Measurements from ENCODE around the gene CACTIN.
"Not testable (repeated sequence)": the region's sequence is repeated elsewhere in the genome, so short reads cannot be mapped to it uniquely, and the experiment has no call there.

CACTIN gene

DNA sequence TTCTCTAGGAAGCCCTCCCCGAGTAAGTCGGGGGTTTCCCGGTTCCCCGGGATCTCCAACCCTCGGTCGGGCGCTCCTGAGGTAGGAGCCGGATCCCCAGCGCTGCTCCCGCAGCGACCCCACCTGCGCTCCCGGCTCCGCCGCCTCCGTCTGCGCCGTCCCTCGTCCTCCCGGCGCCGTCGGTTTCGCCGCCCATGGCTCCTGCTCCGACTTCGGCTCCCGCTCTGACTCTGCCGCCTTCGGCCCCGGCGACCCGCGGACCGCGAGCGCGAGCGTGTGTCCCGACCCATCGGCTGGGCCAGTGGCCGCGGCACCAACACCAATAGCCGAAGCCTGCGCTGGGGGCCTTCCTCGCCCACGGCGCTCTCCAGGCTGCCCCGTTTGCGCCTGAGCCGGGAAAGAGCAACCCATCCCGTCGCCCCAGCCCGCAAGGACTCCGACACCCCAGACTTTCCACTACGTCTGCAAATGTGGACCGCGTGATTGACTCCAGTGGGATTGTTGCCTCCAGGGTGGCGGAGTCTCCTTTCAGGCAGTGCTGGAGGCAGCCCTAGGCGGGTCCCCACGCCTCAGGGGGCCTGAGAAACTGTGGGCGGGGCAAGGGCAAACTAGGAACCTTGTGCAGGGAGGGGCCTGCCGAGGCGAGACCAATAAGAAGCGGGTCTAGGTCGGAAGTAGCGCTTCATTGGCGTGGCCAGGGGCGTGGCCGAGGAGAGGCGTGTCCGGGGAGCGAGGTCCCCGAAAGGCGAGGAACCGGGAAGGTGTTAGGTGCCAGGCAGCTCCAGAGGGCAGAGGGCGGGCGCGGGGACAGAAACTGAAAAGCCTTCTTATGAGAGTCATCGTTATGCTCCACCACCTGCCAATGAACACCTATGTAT lies at the start of gene CACTIN:
Gene CACTIN, minus strand, starts transcription at position 318 of the 878 bp plus-strand sequence. Its CDS starts 28 bp downstream, at position 290.
- DNase-seq (ENCODE audit: low spot score) = peak; percentile 98

DNA sequence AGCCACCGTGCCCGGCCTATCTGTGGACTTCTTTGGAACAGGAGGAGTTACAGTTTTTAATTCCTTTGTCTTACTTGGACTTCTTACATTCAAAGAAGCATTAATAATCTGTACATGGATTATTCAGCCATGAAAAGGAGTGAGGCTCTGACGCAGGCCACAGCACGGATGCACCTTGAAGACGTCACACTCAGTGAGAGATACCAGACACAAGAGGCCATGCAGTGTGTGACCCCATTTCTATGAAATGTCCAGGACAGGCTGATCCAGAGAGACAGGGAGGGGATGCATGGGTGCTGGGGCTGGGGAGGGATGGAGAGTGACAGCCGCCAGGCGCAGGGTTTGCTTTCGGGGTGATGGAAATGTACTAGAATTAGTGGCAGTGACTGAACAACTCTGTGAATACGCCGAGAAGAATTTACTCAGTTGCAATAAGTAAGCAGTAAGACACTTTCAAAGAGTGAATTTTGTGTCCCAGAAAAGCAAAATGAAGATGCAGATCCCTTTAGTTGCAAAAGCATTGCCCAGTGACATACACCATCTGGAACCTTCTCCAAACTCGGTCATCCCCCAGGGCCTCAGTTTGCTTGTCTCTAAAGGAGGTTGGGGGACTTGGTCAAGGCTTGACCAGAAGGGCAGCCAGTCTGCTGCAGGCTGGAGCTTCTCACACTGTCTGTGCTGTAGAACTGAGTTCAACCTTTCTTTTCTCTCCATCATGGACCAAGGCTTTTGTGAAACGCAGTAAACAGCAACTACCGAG lies 48.4 kb upstream of the CACTIN start:
- no peak for DNase-seq (ENCODE audit: low spot score)

DNA sequence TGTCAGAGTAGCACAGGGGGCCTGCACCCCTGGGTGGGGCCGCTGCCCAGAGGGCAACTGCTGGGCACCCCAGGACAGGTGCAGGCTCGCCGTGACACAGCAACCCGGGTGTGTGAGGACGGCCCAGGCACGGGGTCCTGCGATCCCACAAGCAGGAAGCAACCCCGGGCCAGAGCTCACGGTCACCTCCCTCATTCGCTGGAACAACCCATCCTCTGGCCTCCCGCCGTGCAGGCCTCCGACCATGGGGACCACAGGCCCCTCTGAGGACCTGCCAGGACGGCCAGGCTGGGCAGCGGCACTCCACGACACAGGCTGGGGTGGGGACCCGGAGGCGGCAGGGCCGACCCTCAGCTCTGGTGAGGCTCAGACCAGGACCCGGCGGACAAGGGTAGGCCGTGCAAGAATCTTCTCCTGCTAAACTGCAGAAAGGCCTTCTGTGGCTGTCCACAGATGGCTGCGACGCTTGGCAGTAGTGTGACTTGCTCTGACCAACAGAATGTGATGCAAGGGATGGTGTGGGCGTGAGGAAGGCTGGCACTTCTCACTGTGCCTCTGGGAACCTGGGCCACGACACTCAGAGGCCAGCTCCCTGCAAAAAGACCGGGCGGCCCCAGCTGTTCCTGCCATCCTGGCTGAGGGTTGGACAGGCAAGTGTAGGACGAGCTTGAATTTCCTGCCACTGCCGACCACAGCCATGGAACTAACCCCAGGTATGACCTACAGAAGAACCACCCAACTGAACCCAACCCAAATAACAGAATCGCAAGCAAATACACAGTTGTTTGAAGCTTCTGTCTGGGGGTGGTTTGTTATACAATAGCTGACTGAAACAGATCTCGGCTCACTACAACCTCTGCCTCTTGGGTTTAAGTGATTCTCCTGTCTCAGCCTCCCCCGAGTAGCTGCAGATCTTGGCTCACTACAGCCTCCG lies 47.2 kb upstream of the CACTIN start:
- DNase-seq (ENCODE audit: low spot score) = no peak

DNA sequence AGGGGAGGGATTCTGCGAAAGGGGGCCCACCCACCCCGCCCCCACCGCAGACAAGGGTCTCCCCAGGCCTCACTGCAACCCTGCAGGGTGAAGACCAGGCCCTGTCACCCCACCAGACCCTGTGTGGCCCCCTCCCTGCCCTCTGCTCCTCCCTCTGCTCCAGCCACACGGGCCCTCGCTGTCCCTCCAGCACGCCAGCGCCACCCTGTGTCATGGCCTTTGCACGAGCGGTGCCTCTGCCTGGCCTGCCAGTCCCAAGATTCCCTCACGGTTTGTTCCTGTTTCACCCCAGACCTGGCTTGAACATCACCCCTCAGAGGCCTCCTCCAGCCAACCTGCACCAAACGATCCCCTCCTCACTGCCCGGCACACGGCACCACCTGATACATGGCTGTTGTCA lies 46.4 kb upstream of the CACTIN start:
- DNase-seq (ENCODE audit: low spot score) = no peak

DNA sequence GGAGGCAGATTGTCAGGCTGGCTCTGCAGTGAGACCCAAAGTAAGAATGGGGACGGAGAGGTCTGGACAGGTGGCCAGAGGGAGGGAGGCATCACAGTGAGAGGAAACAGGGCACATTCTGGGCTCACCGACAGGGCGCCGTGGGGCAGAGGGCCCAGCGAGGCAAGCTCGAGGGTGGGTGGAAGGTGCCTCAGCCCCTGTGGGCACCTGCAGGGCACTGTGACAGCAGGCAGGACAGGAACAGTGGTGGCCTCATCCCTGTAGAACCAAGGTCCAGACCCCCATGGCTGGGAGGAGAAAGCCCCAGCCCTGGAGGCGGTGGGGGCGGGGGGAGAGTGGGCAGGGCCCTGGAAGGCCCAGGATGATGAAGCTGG lies 46.0 kb upstream of the CACTIN start:
- no peak for DNase-seq (ENCODE audit: low spot score)

DNA sequence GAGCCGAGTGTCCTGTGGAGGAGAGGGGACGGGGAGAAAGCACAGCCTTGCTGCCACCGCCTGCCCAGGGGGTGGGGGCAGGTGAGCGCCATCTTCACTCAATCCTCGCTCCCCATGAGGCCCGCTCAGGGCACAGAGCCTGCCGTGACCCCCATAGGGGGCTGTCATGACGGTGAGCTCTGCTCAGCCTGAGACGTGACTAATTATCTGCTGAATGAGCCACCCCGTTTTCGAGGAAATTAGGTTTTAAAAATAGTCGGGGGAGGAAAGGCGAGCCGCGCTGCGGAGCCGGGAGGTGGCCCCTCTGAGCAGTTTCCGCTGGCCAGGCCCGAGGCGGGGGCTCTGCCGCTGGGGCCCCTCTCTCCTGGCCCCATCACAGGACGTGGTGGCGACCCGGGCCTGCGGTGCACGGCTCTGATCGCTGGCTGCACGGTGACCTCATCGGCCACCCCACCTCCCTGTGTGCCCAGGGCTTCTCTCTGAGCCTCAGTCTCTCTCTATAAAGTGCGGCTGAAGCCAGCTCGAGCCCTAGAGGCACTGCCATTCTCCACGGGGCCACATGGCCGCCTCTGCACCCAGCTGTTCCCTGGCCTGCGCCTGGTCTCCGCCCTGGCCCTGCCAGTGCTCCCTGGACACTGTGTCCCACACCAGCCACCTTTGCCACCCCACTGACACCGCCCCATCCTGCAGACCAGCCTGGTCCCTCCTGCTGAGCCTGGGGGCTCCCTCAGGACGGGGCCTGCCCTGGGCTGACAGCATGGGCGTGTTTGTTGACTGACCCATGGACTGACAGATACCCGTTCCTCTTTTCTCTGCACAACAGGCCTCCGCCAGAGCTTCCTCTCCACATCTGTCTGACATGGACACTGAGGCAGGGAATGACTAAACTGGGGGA lies 45.3 kb upstream of the CACTIN start:
- no peak for DNase-seq (ENCODE audit: low spot score)

DNA sequence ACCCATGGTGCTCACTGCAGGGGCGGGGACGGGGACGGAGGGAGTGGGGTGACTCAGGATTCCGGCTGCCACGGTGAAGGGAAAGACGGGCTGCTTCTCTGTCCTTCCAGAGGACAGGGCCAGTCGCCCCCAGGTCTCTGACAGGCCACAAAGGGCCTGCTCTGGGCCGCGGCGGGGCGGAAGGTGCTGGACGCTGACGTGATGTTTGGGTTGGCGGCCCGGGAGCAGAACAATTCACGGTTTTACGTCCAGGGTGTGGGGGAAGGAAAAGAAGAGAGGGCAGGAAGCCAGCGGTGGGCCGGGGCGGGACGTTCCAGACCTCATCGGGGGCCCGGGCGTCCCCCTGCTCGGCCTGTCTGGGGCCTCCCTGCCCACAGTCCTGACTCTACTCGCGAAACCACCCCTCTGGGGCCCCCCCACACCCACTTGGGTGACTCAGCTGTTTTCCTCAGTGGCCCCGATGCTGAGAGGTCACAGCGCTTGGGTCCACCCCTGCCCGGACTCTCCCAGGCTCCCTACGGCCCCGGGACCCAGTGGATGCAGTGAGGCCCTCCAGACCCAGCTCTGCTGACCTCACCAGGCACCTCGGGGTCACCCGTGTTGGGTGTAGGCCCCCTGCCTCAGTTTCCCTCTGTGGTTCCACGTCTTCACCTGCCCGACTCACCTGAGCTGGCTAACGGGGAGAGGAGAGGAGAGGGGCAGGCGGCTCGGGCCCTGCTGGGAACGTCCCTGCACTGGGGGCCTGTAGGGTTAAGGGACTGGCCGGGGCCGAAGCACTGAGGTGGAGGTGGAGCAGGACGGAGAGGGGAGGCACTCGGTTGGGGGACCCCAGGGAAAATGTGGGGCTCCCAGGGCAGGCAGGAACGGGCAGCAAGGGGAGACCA lies 44.4 kb upstream of the CACTIN start:
- DNase-seq (ENCODE audit: low spot score) = no peak

DNA sequence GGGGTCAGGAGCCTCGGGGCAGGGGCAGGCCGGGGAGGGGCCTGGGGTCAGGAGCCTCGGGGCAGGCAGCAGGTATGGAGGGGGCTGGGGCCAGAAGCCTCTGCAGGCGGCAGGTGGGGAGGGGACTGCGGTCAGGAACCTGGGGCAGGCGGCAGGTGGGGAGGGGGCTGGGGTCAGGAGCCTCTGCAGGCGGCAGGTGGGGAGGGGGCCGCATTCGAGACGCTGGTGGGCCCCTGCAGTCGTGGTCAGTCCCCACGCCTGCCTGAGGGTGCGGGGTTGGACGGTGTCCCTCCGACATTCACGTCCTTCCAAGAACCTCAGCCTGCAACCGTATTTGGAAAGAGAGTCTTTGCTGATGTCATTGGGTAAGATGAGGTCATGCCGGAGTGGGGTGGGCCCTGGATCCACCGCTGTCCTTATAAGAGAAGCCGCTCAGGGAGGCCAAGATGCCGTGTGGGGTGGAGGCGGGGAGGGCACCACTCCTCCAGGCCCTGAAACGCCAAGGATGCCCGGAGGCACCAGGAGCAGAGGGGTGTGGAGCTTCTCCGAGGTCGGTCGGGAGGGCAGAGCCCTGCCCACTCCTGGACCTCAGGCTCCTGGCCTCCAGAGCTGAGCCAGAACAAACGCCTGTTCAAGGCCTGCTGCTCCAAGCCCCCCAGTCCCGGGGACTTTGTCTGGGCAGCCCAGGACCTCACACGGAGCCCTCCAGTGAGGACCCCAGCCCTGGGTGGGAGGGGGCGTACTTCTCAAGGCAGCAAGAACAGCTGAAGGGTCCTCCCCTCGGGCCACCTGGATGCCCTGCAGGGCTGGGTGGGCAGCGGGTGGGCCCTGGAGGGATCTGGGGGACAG lies 43.6 kb upstream of the CACTIN start:
- DNase-seq (ENCODE audit: low spot score) = peak; percentile 21

DNA sequence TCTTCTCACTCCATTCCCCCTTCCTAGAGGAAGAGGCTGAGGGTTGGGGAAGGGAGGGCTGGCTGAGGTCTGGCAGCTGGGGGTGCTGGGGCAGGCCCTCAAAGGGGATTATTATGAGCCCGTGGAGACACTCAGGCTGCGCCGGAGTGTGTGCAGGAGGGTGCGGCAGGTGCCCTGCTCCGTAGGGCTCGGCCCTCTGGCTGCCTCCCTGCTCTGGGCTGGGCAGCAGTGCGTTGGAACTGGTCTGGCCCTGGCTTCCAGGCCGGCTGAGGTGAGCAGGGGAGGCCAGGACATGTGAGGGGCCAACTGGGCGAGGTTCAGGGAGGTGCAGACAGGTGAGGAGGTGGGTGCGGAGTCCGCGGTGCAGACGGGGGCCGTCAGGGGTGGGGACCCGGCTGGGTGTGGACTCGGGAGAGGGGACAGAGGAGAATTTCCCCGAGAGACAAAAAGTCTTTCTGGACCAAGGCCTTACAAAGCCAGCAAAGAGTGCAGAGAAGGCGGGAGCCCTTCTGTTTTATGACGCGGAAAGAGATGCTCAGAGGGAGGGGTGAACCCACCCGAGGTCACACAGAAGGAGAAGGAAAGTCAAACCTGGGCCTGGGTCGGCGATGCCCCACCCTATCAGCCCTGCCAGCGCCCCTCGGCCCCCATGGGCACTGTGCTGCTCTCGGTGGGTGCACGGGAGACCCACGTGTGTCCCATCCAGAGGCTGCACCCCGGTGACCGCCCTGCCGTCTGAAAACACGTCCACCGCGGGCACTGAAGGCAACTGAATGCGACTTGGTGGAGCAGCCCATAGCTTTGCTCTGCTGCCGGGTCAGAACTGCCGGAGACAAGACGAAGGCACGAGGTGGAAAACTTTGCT lies 42.7 kb upstream of the CACTIN start:
- no peak for DNase-seq (ENCODE audit: low spot score)

DNA sequence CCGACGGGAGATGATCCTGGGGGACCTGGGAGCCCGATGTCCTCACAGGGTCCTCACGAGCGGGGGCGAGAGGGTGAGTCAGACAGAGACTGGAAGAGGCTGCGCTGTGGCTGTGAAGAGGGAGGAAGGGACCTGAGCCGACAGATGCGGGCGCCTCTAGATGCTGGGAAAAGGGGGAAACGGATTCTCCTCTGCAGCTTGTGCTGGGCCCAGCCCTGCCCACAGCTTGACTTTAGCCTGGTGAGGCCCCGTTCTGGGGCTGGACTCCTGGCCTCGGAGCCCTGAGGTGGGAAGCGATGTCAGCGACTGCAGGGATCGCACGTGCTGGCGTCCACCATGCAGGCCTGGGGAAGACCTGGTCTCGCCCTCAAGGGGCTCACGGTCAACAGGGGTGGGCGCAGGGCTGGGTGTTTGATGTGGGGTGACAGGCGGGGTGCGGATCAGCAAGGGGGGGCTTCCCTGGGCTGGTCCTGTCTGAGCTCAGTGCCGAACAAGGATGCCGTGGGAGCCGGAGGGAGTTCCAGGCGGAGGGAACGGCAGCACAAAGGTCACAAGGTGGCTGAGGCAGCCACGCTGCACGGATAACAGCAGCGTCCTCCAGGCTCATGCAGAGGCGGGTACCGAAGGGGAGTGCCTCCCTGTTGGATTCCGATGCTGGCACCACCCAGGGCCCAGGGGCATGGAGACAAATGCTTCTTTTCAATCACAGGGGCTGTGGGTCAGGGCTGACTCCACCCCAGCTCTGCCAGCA lies 41.9 kb upstream of the CACTIN start:
- DNase-seq (ENCODE audit: low spot score) = no peak

DNA sequence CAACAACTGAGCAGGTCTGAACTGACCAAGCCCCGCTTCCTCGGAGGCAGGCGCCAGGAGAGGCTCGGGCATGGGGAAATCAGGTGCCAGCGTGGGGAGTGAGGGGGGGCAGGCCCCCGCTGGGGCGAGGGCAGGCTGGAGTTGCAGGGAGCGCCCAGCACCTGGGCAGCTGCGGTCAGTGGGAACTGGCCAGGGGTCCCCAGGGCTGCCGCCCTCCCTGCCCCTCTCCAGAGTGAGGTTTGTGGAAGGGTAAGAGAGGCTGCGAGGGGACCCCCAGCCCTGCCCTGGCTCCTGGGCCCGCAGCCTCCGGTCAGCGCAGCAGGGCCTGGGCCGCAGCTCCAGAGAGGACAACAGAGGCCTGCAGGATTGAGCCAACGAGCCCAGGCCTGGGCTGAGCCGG lies 41.2 kb upstream of the CACTIN start:
- DNase-seq (ENCODE audit: low spot score) = no peak

DNA sequence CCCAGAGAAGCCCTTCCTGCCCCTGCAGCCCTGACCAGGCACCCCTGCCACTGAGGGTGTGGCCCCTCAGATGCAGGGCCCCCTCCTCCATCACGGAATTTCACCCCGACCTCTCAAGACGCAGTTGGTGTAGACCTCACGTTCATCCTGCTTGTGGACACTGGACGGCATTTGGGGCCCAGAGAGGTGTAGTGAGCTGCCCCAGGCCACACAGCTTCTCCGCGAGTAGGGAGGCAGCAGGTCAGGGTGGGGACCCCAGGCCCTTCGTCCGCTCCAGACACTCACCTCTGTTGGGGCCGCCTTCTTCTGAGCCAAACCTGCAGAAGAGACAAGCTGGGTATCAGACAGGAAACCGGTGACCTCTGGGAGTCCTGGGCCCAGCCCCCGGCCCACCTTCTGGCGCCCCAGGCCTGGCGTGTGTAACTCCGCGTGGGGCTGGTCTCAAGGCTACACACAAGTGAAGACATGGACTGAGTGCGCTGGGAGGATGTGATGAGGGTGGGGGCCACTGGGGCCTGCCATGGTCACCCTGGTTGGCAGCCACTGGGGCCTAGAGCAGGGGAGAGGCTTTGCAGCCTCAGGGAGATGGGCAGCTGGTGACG lies 40.5 kb upstream of the CACTIN start:
- no peak for DNase-seq (ENCODE audit: low spot score)

DNA sequence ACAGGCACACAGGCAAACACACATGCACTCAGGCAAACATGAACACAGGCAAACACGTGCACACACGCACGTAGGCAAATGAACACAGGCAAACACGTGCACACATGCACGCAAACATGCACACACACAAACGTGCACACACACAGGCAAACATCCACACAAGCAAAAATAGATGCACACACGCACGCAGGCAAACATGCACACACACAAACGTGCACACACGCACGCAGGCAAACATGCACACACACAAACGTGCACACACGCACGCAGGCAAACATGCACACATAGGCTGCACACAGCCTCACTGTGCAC lies 39.9 kb upstream of the CACTIN start:
- DNase-seq (ENCODE audit: low spot score) = not testable (repeated sequence)

DNA sequence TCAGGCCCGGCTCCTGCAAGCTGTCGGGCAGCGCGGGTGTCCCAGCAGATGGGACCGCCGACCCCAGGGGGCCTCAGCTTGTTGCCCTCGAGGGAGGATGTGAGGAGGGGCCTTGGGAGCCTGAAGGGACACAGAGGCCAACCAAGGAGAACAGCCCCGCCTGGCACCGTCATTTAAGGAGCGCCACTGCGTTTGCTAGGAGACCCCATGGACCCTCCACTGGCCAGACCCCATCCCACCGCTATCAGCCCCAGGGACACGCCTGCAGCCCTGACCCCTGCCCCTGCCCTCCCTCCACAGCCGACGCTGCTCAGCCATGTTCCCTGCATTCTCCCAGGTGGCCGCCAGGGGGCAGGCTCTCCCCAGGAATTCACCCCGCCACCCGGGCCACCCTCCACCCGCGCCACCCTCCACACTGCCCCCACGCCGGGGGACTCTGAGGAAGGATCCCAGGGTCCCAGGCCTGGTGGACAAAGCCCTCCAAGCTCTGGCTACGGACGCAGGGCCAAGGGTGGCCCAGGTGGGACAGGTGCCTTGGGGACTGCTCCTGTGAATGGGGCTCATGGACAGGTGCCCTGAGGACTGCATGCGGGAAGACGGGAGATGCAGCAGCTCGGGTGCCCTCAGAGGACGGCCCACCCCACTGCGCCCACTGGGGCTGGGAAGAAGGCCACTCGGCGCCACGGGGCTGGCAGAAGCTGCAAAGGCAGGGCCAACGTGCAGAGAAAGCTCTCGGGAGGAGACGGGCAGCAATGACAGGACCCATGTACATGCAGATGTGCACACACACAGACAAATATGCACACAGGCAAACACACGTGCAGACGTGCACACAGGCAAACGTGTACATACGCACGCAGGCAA lies 39.3 kb upstream of the CACTIN start:
- no peak for DNase-seq (ENCODE audit: low spot score)

DNA sequence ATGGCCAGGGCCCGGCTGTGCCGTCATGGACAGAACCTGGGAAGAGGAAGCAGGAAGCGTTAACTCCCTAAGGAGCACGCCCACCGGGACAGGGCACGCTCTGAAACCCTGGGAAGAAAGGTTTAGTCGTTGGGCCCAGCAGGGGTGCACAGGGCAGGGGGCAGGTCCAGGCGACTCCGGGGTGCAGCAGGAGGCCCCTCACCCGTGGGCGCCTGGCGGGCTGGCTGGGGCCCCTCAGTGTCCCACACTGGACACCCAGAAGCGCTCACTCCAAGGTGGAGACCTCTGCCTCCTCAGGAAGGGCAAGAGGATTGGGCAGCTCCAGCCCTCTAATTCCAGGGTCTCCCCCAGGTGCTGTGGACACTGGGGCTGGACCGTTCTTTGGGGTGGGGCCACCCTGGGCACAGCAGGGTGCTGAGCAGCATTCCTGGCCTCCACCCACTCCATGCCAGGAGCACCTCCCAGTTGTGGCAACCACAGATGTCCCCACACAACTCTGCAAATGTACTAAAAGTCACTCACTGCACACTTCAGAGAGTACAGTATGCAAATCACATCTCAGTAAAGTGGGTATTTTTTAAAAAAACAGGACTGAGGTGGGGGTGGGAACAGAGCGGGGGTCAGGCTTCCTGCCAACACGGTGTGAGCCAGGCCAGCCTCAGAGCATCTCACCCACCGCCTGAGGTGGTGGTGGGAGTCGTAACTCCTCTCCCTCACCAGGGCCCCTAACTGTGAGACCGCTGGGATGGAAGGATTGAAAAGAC lies 38.5 kb upstream of the CACTIN start:
- no peak for DNase-seq (ENCODE audit: low spot score)
